SK-N-SH (cell line): Measurements from ENCODE around the gene REXO5. TPM values are rescaled to one million over a fixed set of nuclear protein-coding genes. Genes with fewer than 3 reads are reported as not detected.

Source experiments
- CTCF ChIA-PET: fragments of 300-600, 350-600 bp; formaldehyde crosslinking; extraction: SDS; loops from one replicate; lab custom pipeline; 2021; lab: Yijun Ruan, JAX
- POLR2A ChIA-PET: fragments of 350-600 bp; sonication (Branson Sonifier 250); formaldehyde crosslinking; extraction: SDS; loops from one replicate; lab custom pipeline; 2020; ENCODE audit warnings: antibody characterized with exemption, inconsistent platforms; lab: Yijun Ruan, JAX
- DNase-seq: peaks from one replicate; pipeline ENCODE4 v3.0.0; 2012
- H2AFZ ChIP-seq: fragments of 200-600 bp; sonication (generic); 2 replicates; pipeline ENCODE4 v1.8.1; 2016; ENCODE audit warnings: antibody characterized with exemption, mild to moderate bottlenecking, low read depth
- H3F3A ChIP-seq: fragments of 200-600 bp; sonication (generic); replicated peaks from 2 replicates; pipeline ENCODE3; 2016; ENCODE audit warnings: antibody characterized with exemption, mild to moderate bottlenecking; ENCODE audit not compliant: insufficient read depth
- H3K27ac ChIP-seq, 2 experiments: fragments of 200-500 bp in 1 of 2; fragments of 200-600 bp in 1 of 2; sonication (Bioruptor generic) in 1 of 2; sonication (generic), shearing (Covaris generic) in 1 of 2; 2 replicates each; pipeline versions ENCODE4 v1.5.1 to v1.6.1; 2014 to 2016; ENCODE audit warnings: low read depth in 2 of 2, inconsistent platforms in 1 of 2, low read length in 1 of 2, mild to moderate bottlenecking in 1 of 2, mixed read lengths in 1 of 2
- H3K27me3 ChIP-seq: fragments of 200-600 bp; sonication (generic), shearing (Covaris generic); 2 replicates; pipeline ENCODE4 v1.6.1; 2016; ENCODE audit warnings: mixed run types; ENCODE audit not compliant: insufficient read depth
- H3K36me3 ChIP-seq, 2 experiments: fragments of 200-500 bp in 1 of 2; fragments of 200-600 bp in 1 of 2; sonication (Bioruptor generic) in 1 of 2; sonication (generic) in 1 of 2; replicated peaks in 1 of 2; 2 replicates each; pipeline versions ENCODE3 to v1.5.1; 2014 to 2016; ENCODE audit warnings: low read length in 1 of 2, mild to moderate bottlenecking in 1 of 2; ENCODE audit not compliant: insufficient read depth in 2 of 2, control insufficient read depth in 1 of 2
- H3K4me1 ChIP-seq, 2 experiments: fragments of 200-500 bp in 1 of 2; fragments of 200-600 bp in 1 of 2; sonication (Bioruptor generic) in 1 of 2; sonication (generic), shearing (Covaris generic) in 1 of 2; 2 replicates each; pipeline versions ENCODE4 v1.5.1 to v1.6.1; 2014 to 2016; ENCODE audit warnings: low read depth in 1 of 2, low read length in 1 of 2, mixed run types in 1 of 2; ENCODE audit not compliant: insufficient read depth in 2 of 2, control insufficient read depth in 1 of 2
- H3K4me2 ChIP-seq: fragments of 200-600 bp; sonication (generic), shearing (Covaris generic); 2 replicates; pipeline ENCODE4 v1.6.1; 2017; ENCODE audit warnings: mixed run types
- H3K4me3 ChIP-seq, 2 experiments: fragments of 200-500 bp in 1 of 2; fragments of 200-600 bp in 1 of 2; sonication (Bioruptor generic) in 1 of 2; sonication (generic), shearing (Covaris generic) in 1 of 2; 2 replicates each; pipeline versions ENCODE4 v1.5.1 to v1.8.1; 2014 to 2016; ENCODE audit warnings: low read depth in 2 of 2, inconsistent platforms in 1 of 2, low read length in 1 of 2, mild to moderate bottlenecking in 1 of 2, mixed read lengths in 1 of 2, moderate library complexity in 1 of 2
- H3K79me2 ChIP-seq: fragments of 200-600 bp; sonication (generic); 2 replicates; pipeline ENCODE4 v1.8.1; 2017; ENCODE audit warnings: mild to moderate bottlenecking; ENCODE audit not compliant: insufficient read depth
- H3K9ac ChIP-seq: fragments of 200-600 bp; sonication (generic); 2 replicates; pipeline ENCODE4 v1.6.1; 2017; ENCODE audit warnings: mixed run types
- H3K9me2 ChIP-seq: fragments of 200-600 bp; sonication (generic); 2 replicates; pipeline ENCODE4 v1.6.1; 2017; ENCODE audit warnings: mixed run types
- H3K9me3 ChIP-seq: fragments of 200-600 bp; sonication (generic); 2 replicates; pipeline ENCODE4 v1.6.1; 2017; ENCODE audit warnings: mixed run types, mild to moderate bottlenecking, moderate library complexity
- H4K20me1 ChIP-seq: fragments of 200-600 bp; sonication (generic); 2 replicates; pipeline ENCODE4 v1.6.1; 2017; ENCODE audit warnings: mild to moderate bottlenecking, mixed run types; ENCODE audit not compliant: insufficient read depth
- CHD2 ChIP-seq: fragments of 150-350 bp; IDR thresholded peaks from 2 replicates; pipeline ENCODE4 v1.6.1; 2018; ENCODE audit warnings: low read length; ENCODE audit not compliant: partially characterized antibody
- EP300 ChIP-seq, 2 experiments: IDR thresholded peaks; 2 replicates each; pipeline versions ENCODE4 v1.4.0 to v1.6.1; 2012; ENCODE audit warnings: borderline replicate concordance in 1 of 2, low read depth in 1 of 2, low read length in 1 of 2
- FOSL2 ChIP-seq: IDR thresholded peaks from 2 replicates; pipeline ENCODE4 v1.4.0; 2012; ENCODE audit warnings: low read depth, mild to moderate bottlenecking, moderate library complexity, borderline replicate concordance
- FOXJ3 ChIP-seq: sonication (generic); formaldehyde crosslinking; IDR thresholded peaks from 2 replicates; pipeline ENCODE4 v1.5.1; 2020; ENCODE audit warnings: mild to moderate bottlenecking, missing genetic modification reagents
- FOXM1 ChIP-seq: IDR thresholded peaks from 2 replicates; pipeline ENCODE4 v1.4.0; 2012; ENCODE audit warnings: low read depth, mild to moderate bottlenecking
- MEF2A ChIP-seq: IDR thresholded peaks from 2 replicates; pipeline ENCODE4 v1.4.0; 2012; ENCODE audit warnings: low read depth, borderline replicate concordance
- NFIC ChIP-seq: IDR thresholded peaks from 2 replicates; pipeline ENCODE4 v1.4.0; 2012; ENCODE audit warnings: borderline replicate concordance
- PBX3 ChIP-seq: IDR thresholded peaks from 2 replicates; pipeline ENCODE4; 2012
- RCOR1 ChIP-seq: fragments of 150-350 bp; IDR thresholded peaks from 2 replicates; pipeline ENCODE4 v1.6.1; 2017; ENCODE audit warnings: antibody characterized with exemption, low read length
- RXRA ChIP-seq: IDR thresholded peaks from 2 replicates; pipeline ENCODE4 v1.4.0; 2012; ENCODE audit warnings: low read depth, mild to moderate bottlenecking, borderline replicate concordance
- TAF1 ChIP-seq: IDR thresholded peaks from 2 replicates; pipeline ENCODE4 v1.6.1; 2012; ENCODE audit warnings: low read depth, mild to moderate bottlenecking, low read length, moderate library complexity, borderline replicate concordance
- TCF12 ChIP-seq: IDR thresholded peaks from 2 replicates; pipeline ENCODE4 v1.4.0; 2012
- TEAD4 ChIP-seq: IDR thresholded peaks from 2 replicates; pipeline ENCODE4 v1.4.0; 2012; ENCODE audit warnings: mild to moderate bottlenecking, borderline replicate concordance; ENCODE audit not compliant: insufficient read depth
- USF2 ChIP-seq: fragments of 150-350 bp; IDR thresholded peaks from 2 replicates; pipeline ENCODE4 v1.6.1; 2017; ENCODE audit warnings: antibody characterized with exemption, low read length, low read depth, borderline replicate concordance
- WGBS: methylation state at CpG from one replicate; pipeline ENCODE4 v1.1.6; 2017; ENCODE audit warnings: low lambda C conversion rate; 5-methylcytosine and 5-hydroxymethylcytosine counted together
- polyA plus RNA-seq, 3 experiments: library from polyadenylated mRNA; depleted of rRNA; stranded (reverse); fragments of >200 nt; gene quantifications; 2 replicates each; pipeline ENCODE4 v1.2.3, GENCODE V29; 2012
- TF ChIP-seq, protein P1 (sequence below): IDR thresholded peaks from 2 replicates; pipeline ENCODE4 v1.4.0; 2012; ENCODE audit warnings: low read depth, borderline replicate concordance
- TF ChIP-seq, protein P2 (sequence below): IDR thresholded peaks from 2 replicates; pipeline ENCODE4 v1.4.0; 2012; ENCODE audit warnings: low read depth, borderline replicate concordance

The REXO5 gene
- polyA plus RNA-seq, 1 of the 3 experiments (the other 2 are of a cell fraction): 3.8 TPM

DNA sequence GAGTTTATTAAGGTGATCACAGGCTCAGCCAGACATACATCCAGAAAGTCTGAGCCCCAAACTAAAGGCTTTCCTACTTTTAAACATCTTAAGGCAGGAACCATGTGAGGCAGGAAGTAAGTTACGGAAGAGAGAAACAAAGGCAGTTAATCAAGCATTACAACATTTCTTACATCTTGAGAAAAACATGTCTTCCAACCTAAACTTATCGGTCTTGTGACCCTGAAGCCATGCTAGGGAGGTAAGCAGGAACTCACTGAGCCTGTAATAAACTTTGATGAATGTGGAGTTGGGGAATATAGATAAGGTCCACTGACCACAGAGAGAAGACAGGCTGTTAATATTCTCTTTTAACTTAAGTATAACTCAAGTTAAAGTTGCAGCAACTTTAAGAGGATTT, 46.0 kb upstream of the REXO5 start (continued):
- TF ChIP-seq, protein P1, sequence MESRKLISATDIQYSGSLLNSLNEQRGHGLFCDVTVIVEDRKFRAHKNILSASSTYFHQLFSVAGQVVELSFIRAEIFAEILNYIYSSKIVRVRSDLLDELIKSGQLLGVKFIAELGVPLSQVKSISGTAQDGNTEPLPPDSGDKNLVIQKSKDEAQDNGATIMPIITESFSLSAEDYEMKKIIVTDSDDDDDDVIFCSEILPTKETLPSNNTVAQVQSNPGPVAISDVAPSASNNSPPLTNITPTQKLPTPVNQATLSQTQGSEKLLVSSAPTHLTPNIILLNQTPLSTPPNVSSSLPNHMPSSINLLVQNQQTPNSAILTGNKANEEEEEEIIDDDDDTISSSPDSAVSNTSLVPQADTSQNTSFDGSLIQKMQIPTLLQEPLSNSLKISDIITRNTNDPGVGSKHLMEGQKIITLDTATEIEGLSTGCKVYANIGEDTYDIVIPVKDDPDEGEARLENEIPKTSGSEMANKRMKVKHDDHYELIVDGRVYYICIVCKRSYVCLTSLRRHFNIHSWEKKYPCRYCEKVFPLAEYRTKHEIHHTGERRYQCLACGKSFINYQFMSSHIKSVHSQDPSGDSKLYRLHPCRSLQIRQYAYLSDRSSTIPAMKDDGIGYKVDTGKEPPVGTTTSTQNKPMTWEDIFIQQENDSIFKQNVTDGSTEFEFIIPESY: no peak
- TF ChIP-seq, all 33 proteins: peak for 0

GRCh38 chr16:20761175-20761574, 45.2 kb upstream of the REXO5 start:
- Histone ChIP-seq H3K9me3 (no peaks in the 10 kb centered on the region), H3K27ac (no peak overlapping the region), H3K4me2 (no peak overlapping the region), H3K9me2 (no peaks in the 10 kb centered on the region), H3K4me3 (no peak overlapping the region), H3K36me3 (no peaks in the 10 kb centered on the region), H3K79me2 (no peaks in the 10 kb centered on the region), H3K9ac (no peak overlapping the region), H3K4me1 (no peaks in the 10 kb centered on the region), H3F3A (no peaks in the 10 kb centered on the region), H4K20me1 (no peaks in the 10 kb centered on the region), H2AFZ (no peak overlapping the region), H3K27me3 (no peaks in the 10 kb centered on the region)
- TF ChIP-seq, protein P2, sequence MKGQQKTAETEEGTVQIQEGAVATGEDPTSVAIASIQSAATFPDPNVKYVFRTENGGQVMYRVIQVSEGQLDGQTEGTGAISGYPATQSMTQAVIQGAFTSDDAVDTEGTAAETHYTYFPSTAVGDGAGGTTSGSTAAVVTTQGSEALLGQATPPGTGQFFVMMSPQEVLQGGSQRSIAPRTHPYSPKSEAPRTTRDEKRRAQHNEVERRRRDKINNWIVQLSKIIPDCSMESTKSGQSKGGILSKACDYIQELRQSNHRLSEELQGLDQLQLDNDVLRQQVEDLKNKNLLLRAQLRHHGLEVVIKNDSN: no peak
- no peak for TF ChIP-seq USF2
- no peak for TF ChIP-seq RCOR1
- no peak for DNase-seq
- POLR2A ChIA-PET: no interaction called here
- WGBS: 21% methylated on average over 1 of the region's 1 CpG
- CTCF ChIA-PET: no interaction called here

DNA sequence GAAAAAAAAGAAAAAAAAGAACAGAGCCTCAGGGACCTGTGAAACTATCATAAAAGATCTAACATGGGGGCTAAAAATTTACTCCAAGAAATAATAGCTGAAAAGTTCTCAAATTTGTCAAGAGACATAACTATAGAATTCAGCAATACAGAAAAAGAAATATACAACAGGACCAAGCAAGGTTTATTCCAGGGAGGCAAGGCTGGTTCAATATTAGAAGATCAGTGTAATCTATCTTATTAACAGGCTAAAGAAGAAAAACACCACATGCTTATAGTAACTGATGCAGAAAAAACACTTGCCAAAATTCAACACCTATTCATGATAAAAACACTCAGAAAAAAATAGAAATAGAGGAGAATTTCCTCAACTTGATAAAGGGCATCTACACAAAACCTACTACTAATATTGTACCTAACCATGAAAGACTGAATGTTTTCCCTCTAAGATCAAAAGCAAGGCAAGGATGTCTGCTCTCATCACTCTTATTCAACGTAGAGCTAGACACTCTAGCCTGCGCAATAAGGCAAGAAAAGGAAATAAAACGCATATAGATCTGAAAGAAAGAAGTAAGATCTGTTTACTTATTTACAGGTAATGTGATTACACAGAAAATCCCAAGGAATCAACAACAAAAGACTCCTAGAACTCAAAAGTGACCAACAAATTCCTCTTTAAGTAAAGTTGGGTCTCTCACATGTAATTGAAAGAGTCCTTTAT, 43.8 kb upstream of the REXO5 start:
- Histone ChIP-seq H3K9me2 (no peaks in the 10 kb centered on the region), H3K4me3 (0 out of 4 replicates have a peak overlapping the region, but pooled peaks of 1 of the 2 experiments have one; percentile 63), H2AFZ (peak overlapping the region; percentile 88; the same call in 1 of the 2 replicates), H3K9ac (no peak overlapping the region), H3K79me2 (no peaks in the 10 kb centered on the region), H3K27ac (no peak overlapping the region), H3K27me3 (no peaks in the 10 kb centered on the region), H3K36me3 (no peaks in the 10 kb centered on the region), H4K20me1 (no peaks in the 10 kb centered on the region), H3K9me3 (no peaks in the 10 kb centered on the region), H3K4me1 (no peaks in the 10 kb centered on the region), H3K4me2 (no peak overlapping the region), H3F3A (no peaks in the 10 kb centered on the region)
- CTCF ChIA-PET: no interaction called here
- POLR2A ChIA-PET: no interaction called here
- no peak for TF ChIP-seq FOSL2
- TF ChIP-seq USF2: no peak
- no peak for TF ChIP-seq CHD2
- TF ChIP-seq MEF2A: no peak
- no peak for TF ChIP-seq PBX3
- no peak for TF ChIP-seq TCF12
- no peak for TF ChIP-seq FOXM1
- no peak for TF ChIP-seq NFIC
- no peak for TF ChIP-seq FOXJ3 (CRISPR knock-in tag)
- TF ChIP-seq TEAD4: no peak
- TF ChIP-seq EP300 (IDR thresholded peaks at IDR 0.05; ENCODE audit: borderline replicate concordance in 1 of 2, low read depth in 1 of 2, low read length in 1 of 2): no peak
- no peak for TF ChIP-seq TAF1
- TF ChIP-seq RXRA: no peak
- no peak for DNase-seq
- WGBS: 69% methylated on average over 3 of the region's 3 CpGs
